HG03159 (cell line): Measurements from ENCODE around the gene GART.
A peak's percentile ranks its signal among the peaks of the same experiment; 100 is the strongest.
"Not testable (repeated sequence)": the region's sequence is repeated elsewhere in the genome, so short reads cannot be mapped to it uniquely, and the experiment has no call there.

Source experiments
- ATAC-seq: cut with Tn5 transposase; IDR thresholded peaks from one replicate; pipeline ENCODE4 v1.9.1; 2021; ENCODE audit warnings: mild to moderate bottlenecking, moderate library complexity; ENCODE audit not compliant: unreplicated experiment

Gene GART

DNA sequence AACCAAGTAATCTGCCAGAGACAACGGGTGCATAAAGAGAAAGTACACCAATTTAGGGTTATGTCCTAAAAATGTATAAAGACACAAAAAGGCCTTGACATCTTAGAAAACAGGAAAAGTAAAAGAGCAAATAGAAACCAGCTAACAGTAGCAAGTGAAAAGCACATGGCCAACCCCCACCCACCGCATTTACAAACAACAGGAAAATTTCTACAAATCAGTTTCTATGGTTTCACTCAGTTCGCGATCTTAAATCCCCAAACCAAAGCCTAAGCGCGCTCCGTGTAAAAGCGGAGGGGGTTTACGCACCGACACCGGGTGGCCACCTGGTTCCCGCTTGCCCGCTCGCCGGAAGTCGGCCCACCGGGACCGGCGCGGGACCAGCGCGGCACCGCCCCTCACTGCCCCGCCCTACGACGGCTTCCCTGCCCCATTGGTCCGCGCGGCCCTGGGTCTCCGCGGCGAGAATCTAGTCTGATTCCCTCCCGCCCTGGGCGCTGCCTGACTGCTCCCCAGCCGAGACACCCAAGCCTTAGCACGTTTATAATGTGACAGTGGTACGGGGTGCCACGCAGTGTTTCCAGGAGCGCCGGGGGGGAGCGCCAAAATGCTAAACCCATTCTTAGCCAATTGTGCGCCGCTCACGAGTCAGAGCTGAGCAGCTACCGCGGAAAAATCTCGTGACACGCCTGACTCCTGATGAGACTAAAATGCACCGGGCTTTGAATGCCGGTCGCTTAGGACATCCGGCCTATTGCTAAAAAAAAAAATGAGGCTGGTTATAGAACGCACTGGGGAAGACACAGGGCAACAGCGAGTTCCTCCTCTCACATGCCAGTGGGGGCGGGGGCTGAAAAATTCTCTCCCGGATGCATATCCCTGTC, at the start of gene GART:
GART (minus strand) TSS at position 362 of the 884 bp plus-strand sequence. CDS start 2,802 bp downstream, outside the sequence.
- ATAC-seq: peak; percentile 55

DNA sequence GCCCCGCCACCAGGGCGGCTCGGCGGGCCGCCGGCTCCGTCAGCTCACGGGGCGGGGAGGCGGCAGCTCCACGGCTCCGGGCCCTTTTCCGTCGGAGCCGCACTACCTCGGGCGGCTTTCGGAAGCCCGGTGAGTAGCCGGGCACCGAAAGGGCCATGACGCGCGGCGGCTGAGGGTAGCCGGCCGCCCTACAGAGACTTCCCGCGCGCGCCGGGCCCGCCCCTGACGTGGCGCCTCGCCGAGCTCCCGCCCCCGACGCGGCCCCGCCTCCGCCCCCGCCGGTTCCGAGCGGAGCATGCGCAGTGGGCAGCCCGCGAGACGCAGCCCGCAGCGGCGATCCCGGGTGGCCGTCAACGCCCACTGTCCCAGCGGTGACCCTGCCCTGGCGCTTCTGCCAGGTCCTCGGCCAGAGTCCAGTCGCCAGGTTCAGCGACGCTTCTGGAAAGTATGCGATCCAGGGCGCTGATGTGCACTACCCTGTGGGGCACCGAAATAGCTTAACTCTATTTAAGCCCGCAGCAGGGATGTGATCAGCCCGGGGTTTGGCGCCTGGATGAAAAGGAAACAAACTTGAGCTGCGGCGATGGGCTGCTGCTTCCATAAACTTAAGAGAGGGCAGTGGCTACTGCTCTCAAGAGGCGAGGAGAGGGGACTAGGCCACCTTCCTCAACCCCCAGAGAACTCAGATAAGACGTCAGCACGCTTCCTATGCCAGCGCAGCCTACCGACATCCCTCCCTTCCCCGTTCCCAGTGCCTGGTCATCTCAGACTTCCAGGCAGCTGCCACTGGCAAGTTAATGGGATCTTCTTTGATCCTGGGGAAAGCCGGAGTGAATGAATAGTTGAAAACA, 46.8 kb upstream of the GART start, which contains the start of gene DONSON:
DONSON (minus strand) TSS at position 200 of the 851 bp plus-strand sequence; CDS start at position 157, 43 bp downstream.
- peak; percentile 82 for ATAC-seq

GRCh38 chr21:33587792-33588484, 46.0 kb upstream of the GART start:
- peak; percentile 27 for ATAC-seq

DNA sequence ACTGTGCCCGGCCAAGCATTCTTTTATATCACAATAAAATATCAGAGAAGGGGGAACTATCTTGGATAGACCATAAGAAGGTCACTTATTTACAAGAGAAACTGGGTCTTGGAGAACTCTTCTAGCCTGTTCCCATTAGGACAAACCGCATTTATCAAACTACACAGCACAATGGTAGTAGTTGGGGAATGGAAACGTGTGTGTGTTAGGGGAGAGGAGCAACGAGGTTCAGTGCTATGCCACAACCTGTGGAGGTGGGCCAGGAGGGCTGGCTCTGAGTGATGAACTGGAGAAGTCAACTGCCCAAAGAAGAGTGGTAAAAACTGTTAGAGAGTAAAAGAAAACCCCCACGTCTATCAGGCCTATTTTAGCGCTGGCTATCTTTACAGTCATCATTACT, 45.0 kb upstream of the GART start:
- no peak for ATAC-seq

GRCh38 chr21:33584455-33584854, 42.5 kb upstream of the GART start:
- no peak for ATAC-seq

DNA sequence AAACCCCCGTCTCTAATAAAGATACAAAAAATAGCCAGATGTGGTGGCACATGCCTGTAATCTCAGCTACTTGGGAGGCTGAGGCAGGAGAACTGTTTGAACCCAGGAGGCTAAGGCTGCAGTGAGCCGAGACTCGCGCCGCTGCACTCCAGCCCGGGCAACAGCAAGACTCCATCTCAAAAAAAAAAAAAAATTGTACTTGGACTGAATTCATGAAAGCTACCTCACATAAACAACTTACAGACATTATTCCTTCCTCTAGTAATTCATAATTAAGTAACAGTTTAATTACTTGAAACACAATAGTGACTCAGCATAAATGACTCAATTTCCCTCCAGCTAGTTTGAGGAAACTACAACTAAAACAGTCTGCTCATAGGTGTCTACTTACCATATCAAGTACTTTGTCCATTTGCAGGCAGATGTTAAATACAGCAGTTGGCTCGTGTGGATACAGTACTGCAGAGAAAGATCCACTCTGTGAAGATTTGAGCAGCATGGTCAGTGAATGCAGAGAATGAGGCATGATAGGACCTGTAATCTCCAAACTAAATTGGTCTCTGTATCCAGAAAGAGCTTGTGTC, 37.1 kb upstream of the GART start:
- ATAC-seq: no peak

- no peak for ATAC-seq
Measured at GRCh38 chr21:33578214-33578613, 36.3 kb upstream of the GART start.

- ATAC-seq: not testable (repeated sequence)
Measured at GRCh38 chr21:33576741-33577141, 34.8 kb upstream of the GART start.

DNA sequence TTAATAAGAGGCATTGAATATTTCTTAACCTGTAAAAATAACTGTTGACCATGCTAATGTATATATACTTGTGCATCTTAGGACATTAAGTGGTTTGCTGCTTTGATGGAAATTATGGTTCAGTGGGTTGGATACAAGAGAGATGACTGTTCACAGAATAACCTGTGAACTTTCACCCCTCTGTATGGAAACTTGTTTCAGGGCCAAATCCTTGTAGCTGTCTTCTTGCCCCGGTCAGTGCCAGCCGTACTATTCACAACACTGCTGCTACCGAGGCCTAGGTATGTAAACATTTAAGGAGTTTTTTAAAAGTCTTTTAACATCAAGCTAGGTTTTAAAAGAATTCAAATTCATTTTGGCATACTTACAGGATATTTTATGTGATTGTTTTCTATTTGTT, 30.4 kb upstream of the GART start:
- no peak for ATAC-seq

GRCh38 chr21:33569991-33570390, 28.1 kb upstream of the GART start:
- no peak for ATAC-seq

- ATAC-seq: no peak
Measured at GRCh38 chr21:33568448-33568847, 26.5 kb upstream of the GART start.

GRCh38 chr21:33567914-33568313, 26.0 kb upstream of the GART start:
- ATAC-seq: no peak

DNA sequence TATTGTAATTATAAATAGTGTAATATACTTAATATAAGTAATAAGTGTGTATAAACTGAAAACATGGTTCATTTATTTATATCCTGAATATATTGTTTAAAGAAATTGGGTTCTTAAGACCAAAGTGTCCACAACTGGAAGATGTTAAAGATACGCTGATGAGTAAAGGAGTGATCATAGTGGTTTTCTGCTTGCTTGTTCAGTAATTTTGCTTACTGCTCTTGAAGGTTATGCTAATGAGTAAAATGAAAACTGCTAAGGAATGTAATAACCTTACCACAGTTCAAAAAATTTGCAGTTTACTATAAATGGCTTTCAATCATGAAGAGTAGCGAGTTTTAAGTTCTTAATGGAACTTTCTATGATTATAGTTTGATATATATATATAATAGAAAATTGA, 24.6 kb upstream of the GART start:
- ATAC-seq: no peak

DNA sequence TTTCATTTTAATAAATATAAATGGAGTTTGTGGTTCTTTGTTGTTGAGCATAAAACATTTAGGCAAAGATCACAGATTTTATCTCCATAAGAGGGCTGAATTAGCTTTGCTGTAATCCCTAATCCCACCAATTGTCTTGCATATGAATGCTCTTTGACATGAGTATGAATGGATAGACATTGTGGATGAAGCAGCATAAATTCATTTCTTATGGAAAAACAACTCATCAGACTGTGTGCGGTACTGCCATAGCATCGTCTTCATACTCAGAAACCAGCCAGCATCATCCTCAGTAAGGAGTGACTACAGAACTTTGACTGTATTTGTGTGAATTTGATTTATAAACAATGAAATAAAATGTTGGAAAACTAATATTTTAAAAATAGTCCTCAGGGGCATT, 20.5 kb upstream of the GART start:
- ATAC-seq: no peak

DNA sequence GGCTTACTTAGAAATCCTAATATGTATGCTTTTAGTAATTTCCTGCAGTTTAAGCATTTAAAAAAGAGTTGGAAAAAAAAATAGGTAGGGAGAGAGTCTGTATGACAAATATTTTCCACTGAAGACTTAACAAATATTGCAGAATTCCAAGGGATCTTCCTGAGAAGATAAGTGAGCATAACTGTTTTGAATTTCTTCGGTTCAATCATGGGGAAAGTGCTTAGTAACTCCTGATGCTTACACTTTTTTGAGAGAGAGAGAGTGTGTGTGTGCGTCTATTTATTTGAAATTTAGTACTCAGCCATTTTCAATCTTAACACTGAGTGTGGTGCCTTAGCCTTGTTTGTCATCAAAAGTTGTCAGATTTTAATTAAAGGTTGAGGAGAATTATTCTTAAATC, 19.5 kb upstream of the GART start:
- ATAC-seq: no peak

GRCh38 chr21:33560965-33561364, 19.0 kb upstream of the GART start:
- ATAC-seq: no peak

GRCh38 chr21:33559813-33560212, 17.9 kb upstream of the GART start:
- no peak for ATAC-seq

- ATAC-seq: no peak
Measured at GRCh38 chr21:33558777-33559421, 17.0 kb upstream of the GART start.

- no peak for ATAC-seq
Measured at GRCh38 chr21:33557447-33557846, 15.5 kb upstream of the GART start.

GRCh38 chr21:33554982-33555344, 13.0 kb upstream of the GART start:
- no peak for ATAC-seq
